Mammary epithelial cell (primary cell): ENCODE results near the gene CCDC51.

Experiments used
- CTCF ChIP-seq, 2 donors: IDR thresholded peaks in 1 of 2; conservative IDR thresholded peaks in 1 of 2; 2 replicates each; pipeline ENCODE4 v1.5.1; 2011 to 2012; ENCODE audit warnings: inconsistent platforms in 2 of 2, low read length in 2 of 2, mild to moderate bottlenecking in 2 of 2, control low read depth in 1 of 2, low read depth in 1 of 2; ENCODE audit not compliant: insufficient read depth in 1 of 2; ENCODE audit errors: extremely low read depth in 1 of 2
- EZH2 ChIP-seq: IDR thresholded peaks from 2 replicates; pipeline ENCODE4 v1.6.1; 2012; ENCODE audit warnings: low read length, inconsistent platforms, borderline replicate concordance

GRCh38 chr3:48451270-48451669 is 11.4 kb upstream of the CCDC51 start:
- TF ChIP-seq CTCF (conservative IDR thresholded peaks at IDR 0.05 in 1 of 2, IDR thresholded peaks at IDR 0.05 in 1 of 2; ENCODE audit: extremely low read depth in 1 of 2, insufficient read depth in 1 of 2, low read depth in 1 of 2, low read length in 2 of 2), result no peak
- no peak for TF ChIP-seq EZH2
